ENCODE data around the gene USP3.
A peak's percentile ranks its signal among the peaks of the same experiment; 100 is the strongest.
"Not testable (repeated sequence)": the region's sequence is repeated elsewhere in the genome, so short reads cannot be mapped to it uniquely, and the experiment has no call there.

USP3 gene

GRCh38 chr15:63476229-63476632, 28.2 kb upstream of the USP3 start:
- peak; percentile 45 for DNase-seq (ENCODE audit: low read depth, low spot score)

DNA sequence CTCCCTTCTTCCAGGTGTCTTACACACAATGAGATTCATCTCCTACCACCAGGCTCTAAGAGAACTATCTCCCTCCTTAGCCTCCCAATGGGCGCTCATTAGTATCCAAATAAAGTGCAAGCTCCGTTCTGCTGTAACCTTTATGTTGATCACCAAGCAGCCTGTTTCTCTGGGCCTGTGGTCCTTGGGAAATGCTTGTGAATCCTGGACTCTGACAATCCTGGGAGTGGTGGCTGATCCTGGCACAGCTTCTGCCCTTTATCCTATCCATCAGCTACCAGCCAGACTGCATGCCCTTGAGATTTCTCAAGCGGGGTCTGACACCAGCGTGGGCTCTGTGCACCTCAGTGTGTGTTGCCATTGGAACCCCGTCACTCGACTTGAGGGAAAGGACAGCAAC, 26.1 kb upstream of the USP3 start:
- DNase-seq (ENCODE audit: low read depth, low spot score), result no peak

DNA sequence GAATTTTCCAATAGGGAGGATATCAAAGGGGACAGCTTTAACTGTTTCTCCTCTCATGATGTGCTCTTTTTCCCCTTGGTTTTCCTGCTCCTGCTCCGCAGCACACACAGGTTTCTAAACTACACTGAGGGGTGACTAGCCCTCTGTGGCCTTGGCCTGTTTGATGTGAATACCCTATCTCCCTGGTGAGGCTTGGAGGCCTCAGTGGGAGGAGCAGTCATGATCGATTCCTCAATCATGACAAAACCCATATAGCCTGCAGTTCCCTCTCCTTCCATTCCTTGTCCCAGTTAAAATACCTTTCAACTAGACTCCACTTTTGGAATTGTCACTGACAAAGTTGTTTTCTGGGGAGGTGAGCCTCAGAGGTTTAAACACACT, 24.0 kb upstream of the USP3 start:
- DNase-seq (ENCODE audit: low read depth, low spot score), result no peak

DNA sequence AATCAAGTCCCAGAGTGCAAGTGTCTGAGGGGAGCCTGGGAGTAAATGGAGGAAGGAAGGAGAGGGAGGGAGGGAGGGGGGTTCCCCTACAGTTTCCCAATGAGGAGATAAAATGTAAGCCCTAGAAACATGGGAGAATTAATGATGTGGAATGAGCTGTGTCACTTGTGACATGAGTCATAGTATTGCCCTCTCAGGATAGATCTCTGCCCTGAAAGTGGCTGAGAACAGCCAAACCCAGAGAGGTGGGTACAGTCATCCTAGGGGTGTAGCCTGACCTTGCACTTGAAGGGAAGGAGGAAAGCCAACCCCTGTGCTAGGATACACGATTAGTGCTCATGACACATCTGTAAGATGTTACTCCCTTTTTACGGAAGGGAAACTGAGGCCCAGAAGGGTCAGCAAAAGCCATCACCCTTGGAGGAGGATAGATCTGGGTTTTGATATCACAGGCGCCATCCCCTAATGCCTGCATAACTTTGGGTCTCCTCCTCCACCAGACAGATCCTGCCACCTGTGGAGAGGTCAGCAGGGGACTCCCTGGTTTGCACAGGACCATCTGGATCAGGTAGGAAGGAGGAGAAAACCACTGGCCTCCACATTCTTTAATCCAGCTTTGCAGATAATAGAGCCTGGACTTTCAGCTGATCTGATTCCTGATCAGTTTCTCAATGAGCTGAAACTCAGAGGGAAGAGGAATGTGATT, 23.1 kb upstream of the USP3 start:
- no peak for DNase-seq (ENCODE audit: low read depth, low spot score)

GRCh38 chr15:63482874-63483323, 21.5 kb upstream of the USP3 start:
- DNase-seq (ENCODE audit: low read depth, low spot score), result no peak

DNA sequence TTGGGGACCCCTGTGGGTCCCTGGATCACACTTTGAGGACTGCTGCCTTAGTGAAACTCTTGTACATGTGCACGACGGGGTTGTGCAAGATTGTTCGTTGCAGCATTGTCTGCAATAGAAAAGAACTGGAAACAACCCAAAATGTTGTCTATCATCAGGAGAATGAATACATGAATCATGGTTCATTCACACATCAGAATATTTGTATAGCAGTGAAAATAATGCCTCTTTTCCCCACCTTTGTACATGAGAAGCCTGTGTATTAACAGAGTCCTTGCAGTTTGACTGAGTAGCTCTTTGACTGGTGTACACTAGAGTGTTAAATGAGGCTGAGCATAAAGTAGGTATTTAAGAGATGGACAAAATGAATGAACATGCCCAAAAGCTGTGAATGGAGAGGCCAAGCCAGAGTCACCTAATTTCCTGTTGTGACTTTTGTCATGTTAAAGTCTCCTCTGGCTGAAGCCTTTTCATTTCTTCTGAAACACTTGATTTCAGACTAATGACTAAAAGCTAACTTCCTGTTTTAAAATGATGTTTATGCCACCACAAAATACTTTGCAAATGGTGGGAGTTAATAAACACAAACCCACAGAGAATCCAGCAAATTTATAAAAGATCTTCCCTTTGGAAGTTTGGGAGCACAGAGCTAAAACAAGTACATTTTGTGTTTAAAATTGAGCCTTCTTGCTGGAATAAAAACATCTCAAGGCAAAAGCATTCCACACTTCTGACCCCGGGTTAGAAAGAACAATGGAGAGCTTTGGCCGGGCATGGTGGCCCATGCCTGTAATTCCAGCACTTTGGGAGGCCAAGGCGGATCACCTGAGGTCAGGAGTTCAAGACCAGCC, 20.6 kb upstream of the USP3 start:
- no peak for DNase-seq (ENCODE audit: low read depth, low spot score)

GRCh38 chr15:63484433-63485186, 19.8 kb upstream of the USP3 start:
- no peak for DNase-seq (ENCODE audit: low read depth, low spot score)

- DNase-seq (ENCODE audit: low read depth, low spot score), result peak; percentile 83
These were observed 17.2 kb upstream of the USP3 start for GRCh38 chr15:63487076-63487757.

- not testable (repeated sequence) for DNase-seq (ENCODE audit: low read depth, low spot score)
These were observed 16.5 kb upstream of the USP3 start for GRCh38 chr15:63487758-63488397.

DNA sequence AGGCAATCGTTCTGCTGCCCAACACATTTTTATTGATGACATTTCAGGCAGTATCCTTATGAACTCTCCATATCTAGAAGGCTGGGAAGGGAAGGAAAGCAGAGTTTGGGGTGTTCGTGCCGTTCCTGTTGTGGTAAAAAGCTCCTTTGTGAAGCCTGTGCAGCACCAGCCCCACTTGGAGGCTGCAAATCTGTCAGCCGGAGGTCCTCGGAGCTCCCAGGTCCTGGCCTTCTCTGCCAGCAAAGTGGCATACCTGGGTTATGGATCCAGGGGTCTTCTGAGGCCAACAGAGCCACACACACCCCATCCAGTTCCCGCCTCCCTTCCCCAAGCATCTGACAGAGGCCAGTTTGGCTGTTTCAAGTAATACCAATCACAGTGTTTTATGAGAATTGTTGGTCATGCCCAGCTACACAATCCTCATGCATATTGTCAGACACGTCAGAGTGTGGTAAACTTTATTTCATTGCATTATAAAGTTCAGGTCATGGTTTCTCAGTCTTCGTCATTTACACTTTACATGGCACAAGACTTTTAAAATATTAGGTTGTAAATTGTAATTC, 15.9 kb upstream of the USP3 start:
- no peak for DNase-seq (ENCODE audit: low read depth, low spot score)

GRCh38 chr15:63489352-63489751, 15.0 kb upstream of the USP3 start:
- no peak for DNase-seq (ENCODE audit: low read depth, low spot score)

GRCh38 chr15:63490345-63491034, 13.9 kb upstream of the USP3 start:
- DNase-seq (ENCODE audit: low read depth, low spot score), result no peak

DNA sequence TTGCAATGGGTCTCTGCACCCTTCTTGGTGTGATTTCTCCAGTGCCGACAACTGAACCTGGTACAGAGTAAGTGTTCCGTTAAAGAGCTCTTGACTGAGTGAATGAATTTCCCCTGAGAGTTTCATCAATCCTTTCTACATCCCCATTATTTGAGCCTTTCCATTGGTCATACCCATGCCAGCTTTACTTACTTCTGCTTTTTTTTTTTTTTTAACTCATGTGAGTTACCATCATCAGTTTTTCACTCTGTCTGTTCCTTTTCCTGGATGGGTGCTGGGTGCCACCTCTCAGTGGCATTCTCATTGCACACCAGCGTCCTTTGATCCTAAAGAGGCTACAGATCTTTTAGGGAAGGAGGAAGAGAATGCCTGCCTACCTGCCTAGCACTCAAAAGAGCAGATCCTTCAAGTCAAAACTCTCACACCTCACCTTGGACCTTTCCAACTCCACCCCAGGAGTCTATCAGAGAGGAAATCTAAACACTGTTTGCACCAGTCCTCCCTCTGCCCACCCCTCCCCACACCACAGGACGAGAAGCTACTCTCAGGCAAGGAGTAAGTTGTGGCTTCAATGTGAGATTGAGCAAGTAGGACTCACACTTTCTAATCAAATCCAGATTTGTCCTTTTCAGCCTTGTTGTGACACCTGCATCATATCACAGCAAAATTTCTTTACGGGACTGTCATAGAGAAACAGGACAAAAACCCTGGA, 13.1 kb upstream of the USP3 start:
- DNase-seq (ENCODE audit: low read depth, low spot score), result no peak

GRCh38 chr15:63491979-63492378, 12.4 kb upstream of the USP3 start:
- DNase-seq (ENCODE audit: low read depth, low spot score), result no peak

GRCh38 chr15:63492541-63493077, 11.8 kb upstream of the USP3 start:
- no peak for DNase-seq (ENCODE audit: low read depth, low spot score)

GRCh38 chr15:63493436-63493835, 11.0 kb upstream of the USP3 start:
- DNase-seq (ENCODE audit: low read depth, low spot score), result no peak

DNA sequence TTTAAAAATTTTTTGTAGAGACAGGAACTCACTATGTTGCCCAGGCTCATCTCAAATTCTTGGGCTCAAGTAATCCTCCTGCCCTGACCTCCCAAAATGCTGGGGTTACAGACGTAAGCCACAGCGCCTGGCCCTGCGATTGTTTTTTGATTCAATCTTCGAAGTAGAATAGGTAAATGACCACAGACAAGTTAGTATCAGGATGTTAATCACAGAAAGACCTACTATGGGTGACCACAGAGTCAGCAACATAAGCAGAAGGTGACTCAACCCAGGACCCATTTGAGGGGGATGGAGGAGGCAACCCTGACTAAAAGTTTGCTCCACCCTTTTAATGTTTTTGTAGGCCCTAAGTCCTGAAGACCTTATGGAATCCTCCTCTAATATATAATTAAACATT, 10.0 kb upstream of the USP3 start:
- no peak for DNase-seq (ENCODE audit: low read depth, low spot score)

GRCh38 chr15:63495343-63495742, 9.1 kb upstream of the USP3 start:
- no peak for DNase-seq (ENCODE audit: low read depth, low spot score)

- no peak for DNase-seq (ENCODE audit: low read depth, low spot score)
These were observed 8.5 kb upstream of the USP3 start for GRCh38 chr15:63495780-63496488.

Measured in ELF-1 (cell line).